Left lung (tissue), 10 donors: ENCODE data around the gene IRAK2. TPM values are rescaled to one million over a fixed set of nuclear protein-coding genes. Genes with fewer than 3 reads are reported as not detected.
"Not testable (repeated sequence)": the region's sequence is repeated elsewhere in the genome, so short reads cannot be mapped to it uniquely, and the experiment has no call there.

Source experiments
- ATAC-seq: fragments of 200-7000 bp; cut with Tn5 transposase; one replicate; pipeline ENCODE4 v1.9.1; 2020; ENCODE audit warnings: moderate library complexity
- DNase-seq, 4 donors: peaks; one replicate each; pipeline ENCODE4 v3.0.0-alpha.2; 2013 to 2020
- H3K27ac ChIP-seq, 2 donors: fragments of 200-600 bp; sonication (generic) in 1 of 2; one replicate each; pipeline versions ENCODE4 v1.5.0 to v1.8.0; 2020 to 2021
- H3K27me3 ChIP-seq, 2 donors: fragments of 200-600 bp; sonication (generic) in 1 of 2; one replicate each; pipeline versions ENCODE4 v1.5.0 to v1.8.0; 2020 to 2021
- H3K36me3 ChIP-seq, 2 donors: fragments of 200-600 bp; sonication (generic) in 1 of 2; one replicate each; pipeline versions ENCODE4 v1.5.0 to v1.8.0; 2020 to 2021
- H3K4me1 ChIP-seq, 2 donors: fragments of 200-600 bp; one replicate each; pipeline ENCODE4 v1.8.0; 2021
- H3K4me3 ChIP-seq, 2 donors: fragments of 200-600 bp; sonication (generic) in 1 of 2; one replicate each; pipeline versions ENCODE4 v1.5.0 to v1.8.0; 2020 to 2021; ENCODE audit warnings: mild to moderate bottlenecking in 1 of 2
- H3K9me3 ChIP-seq, 2 donors: fragments of 200-600 bp; sonication (generic) in 1 of 2; one replicate each; pipeline versions ENCODE4 v1.5.0 to v1.8.0; 2020 to 2021
- intact Hi-C, 2 donors: fragments of 100-400 bp; cut with DNase I; formaldehyde crosslinking; loops; one replicate each; pipeline versions ENCODE4 v1.11.2 to v1.14.2; 2022
- polyA plus RNA-seq, 6 donors: library from polyadenylated mRNA; unstranded; fragments of 120-200 nt; gene quantifications; one replicate each; pipeline ENCODE4 v1.2.1, GENCODE V29; 2013; ENCODE audit not compliant: insufficient read length in 6 of 6
- total RNA-seq, 2 donors: library from RNA; stranded (reverse); fragmentation: NEBNext Ultra II Directional; extraction: Animal tissue kit (Norgen Biotek cat#: 25700); gene quantifications; one replicate each; pipeline ENCODE4 v1.2.1, GENCODE V29; 2021
- TF ChIP-seq, protein P1 (sequence below), 2 donors: fragments of 200-600 bp; sonication (generic) in 1 of 2; IDR thresholded peaks; one replicate each; pipeline versions ENCODE4 v1.5.0 to v1.8.0; 2021; ENCODE audit warnings: antibody characterized with exemption in 2 of 2
- donor health status: DM: no; HTN: yes; CAD: no.
- donor health status: DM: no; HTN: no; CAD: no.

The IRAK2 gene
- total and polyA plus RNA-seq, 8 donors = 1.7 to 8.5 (median 2.5) TPM

DNA sequence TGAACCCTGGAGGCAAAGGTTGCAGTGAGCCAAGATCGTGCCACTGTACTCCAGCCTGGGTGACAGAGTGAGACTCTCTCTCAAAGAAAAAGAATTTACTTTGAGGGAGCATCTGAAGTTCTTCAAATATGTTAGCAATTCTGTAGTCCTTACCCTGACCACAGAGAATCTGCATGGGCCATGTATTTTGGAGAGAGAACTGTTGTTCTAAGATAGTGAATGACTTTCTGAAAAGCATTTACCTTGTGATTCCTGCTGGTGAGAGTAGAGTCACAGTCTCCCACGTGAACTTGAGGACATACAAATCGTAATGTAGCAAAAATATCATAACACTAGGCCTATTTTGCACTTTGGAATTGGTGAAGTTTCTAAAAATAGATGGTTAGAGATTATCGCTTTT, 45.3 kb upstream of the IRAK2 start:
- intact Hi-C loops = no loop called here
- Histone ChIP-seq H3K4me1 (peaks cover 4 to 44% of the 10 kb centered on the region in 2 donors), H3K27ac (no peak overlapping the region), H3K27me3 (no peaks in the 10 kb centered on the region), H3K4me3 (no peak overlapping the region), H3K36me3 (peaks cover 0 to 16% of the 10 kb centered on the region in 2 donors), H3K9me3 (no peaks in the 10 kb centered on the region)
- TF ChIP-seq, protein P1, sequence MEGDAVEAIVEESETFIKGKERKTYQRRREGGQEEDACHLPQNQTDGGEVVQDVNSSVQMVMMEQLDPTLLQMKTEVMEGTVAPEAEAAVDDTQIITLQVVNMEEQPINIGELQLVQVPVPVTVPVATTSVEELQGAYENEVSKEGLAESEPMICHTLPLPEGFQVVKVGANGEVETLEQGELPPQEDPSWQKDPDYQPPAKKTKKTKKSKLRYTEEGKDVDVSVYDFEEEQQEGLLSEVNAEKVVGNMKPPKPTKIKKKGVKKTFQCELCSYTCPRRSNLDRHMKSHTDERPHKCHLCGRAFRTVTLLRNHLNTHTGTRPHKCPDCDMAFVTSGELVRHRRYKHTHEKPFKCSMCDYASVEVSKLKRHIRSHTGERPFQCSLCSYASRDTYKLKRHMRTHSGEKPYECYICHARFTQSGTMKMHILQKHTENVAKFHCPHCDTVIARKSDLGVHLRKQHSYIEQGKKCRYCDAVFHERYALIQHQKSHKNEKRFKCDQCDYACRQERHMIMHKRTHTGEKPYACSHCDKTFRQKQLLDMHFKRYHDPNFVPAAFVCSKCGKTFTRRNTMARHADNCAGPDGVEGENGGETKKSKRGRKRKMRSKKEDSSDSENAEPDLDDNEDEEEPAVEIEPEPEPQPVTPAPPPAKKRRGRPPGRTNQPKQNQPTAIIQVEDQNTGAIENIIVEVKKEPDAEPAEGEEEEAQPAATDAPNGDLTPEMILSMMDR (IDR thresholded peaks at IDR 0.05) = no peak
- ATAC-seq (no peak), DNase-seq (no peak)

DNA sequence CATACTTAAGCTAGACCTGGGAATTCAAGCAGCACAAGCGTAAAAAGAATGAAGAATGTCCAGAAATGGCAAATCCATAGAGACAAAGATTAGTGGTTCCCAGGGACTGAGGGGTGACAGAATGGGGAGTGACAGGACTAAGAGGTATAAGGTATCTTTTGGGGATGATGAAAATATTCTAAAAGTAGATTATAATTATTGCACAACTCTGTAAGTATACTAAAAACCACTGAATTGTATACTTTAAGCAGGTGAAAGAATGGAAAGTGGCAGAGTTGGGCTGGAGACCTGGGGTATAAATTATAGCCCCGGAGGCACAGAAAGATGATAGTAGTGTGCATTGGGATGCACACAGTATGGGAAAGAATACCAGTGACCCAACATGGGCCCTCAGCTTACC, 43.7 kb upstream of the IRAK2 start:
- no peak overlapping the region for H3K27ac ChIP-seq
- H3K4me3 ChIP-seq = no peak overlapping the region
- TF ChIP-seq, protein P1 (IDR thresholded peaks at IDR 0.05) = no peak
- intact Hi-C loops = no loop called here
- ATAC-seq (no peak), DNase-seq (no peak)
- peaks cover 0 to 33% of the 10 kb centered on the region in 2 donors for H3K36me3 ChIP-seq
- no peaks in the 10 kb centered on the region for H3K27me3 ChIP-seq
- peaks cover 4 to 42% of the 10 kb centered on the region in 2 donors for H3K4me1 ChIP-seq
- H3K9me3 ChIP-seq = no peaks in the 10 kb centered on the region

DNA sequence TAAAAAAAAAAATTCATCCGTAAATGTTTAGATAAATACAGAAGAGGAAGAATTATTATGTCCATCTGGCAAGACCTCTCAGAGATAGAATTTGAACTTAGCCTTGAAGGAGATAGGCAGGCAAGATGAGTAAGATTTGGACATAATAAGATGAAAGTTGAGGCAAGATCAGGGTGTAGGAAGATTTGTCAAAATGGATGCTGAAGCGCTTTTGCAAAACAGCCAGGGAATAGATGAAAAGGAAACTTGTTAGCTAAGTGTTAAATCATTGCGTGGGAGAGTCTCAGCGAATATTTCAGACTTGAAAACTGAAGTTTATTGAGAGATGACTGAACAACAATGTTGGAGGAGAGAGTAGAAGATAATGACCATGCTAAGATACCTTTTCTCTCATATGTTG, 42.0 kb upstream of the IRAK2 start:
- Histone ChIP-seq H3K27me3 (no peaks in the 10 kb centered on the region), H3K4me1 (peaks cover 0 to 25% of the 10 kb centered on the region in 2 donors), H3K36me3 (peaks cover 0 to 50% of the 10 kb centered on the region in 2 donors), H3K9me3 (no peaks in the 10 kb centered on the region), H3K27ac (no peak overlapping the region), H3K4me3 (no peak overlapping the region)
- intact Hi-C loops = no loop called here
- no peak for ATAC-seq
- DNase-seq = no peak
- TF ChIP-seq, protein P1 (IDR thresholded peaks at IDR 0.05) = no peak

DNA sequence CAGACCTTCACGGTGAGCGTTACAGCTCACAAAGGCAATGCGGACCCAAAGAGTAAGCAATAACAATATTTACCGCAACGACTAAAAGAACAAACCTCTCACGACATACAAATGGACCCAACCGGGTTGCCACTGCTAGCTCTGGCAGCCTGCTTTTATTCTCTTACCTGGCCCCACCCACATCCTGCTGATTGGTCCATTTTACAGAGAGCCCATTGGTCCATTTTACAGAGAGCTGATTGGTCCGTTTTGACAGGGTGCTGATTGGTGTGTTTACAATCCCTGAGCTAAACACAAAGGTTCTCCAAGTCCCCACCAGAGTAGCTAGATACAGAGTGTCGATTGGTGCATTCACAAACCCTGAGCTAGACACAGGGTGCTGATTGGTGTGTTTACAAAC, 28.8 kb upstream of the IRAK2 start:
- DNase-seq, H3K9me3 ChIP-seq, H3K4me1 ChIP-seq, H3K36me3 ChIP-seq, H3K4me3 ChIP-seq, H3K27me3 ChIP-seq, ATAC-seq, H3K27ac ChIP-seq, intact Hi-C loops: not testable (repeated sequence)

DNA sequence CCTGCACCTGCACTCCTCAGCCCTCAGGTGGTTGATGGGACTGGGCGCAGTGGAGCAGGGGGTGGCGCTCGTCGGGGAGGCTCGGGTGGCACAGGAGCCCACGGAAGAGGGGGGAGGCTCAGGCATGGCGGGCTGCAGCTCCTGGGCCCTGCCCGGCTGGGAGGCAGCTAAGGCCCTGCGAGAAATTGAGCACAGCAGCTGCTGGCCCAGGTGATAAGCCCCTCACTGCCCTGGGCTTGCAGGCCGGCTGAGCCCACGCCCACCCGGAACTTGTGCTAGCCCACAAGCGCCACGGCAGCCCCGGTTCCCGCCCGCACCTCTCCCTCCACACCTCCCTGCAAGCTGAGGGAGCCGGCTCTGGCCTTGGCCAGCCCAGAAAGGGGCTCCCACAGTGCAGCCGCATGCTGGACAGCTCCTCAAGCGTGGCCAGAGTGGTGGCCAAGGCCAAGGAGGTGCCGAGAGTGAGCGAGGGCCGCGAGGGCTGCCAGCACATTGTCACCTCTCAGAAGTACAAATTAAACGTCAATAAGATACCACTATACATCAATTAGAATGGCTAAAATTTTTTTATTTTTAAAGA, 28.2 kb upstream of the IRAK2 start:
- H3K9me3 ChIP-seq = no peaks in the 10 kb centered on the region
- H3K4me1 ChIP-seq = peaks cover 0 to 4% of the 10 kb centered on the region in 2 donors
- no peak for ATAC-seq
- H3K36me3 ChIP-seq = no peaks in the 10 kb centered on the region
- no peak for DNase-seq
- intact Hi-C loops = no loop called here
- H3K4me3 ChIP-seq = no peak overlapping the region
- no peak overlapping the region for H3K27ac ChIP-seq
- TF ChIP-seq, protein P1 (IDR thresholded peaks at IDR 0.05) = no peak
- no peaks in the 10 kb centered on the region for H3K27me3 ChIP-seq

DNA sequence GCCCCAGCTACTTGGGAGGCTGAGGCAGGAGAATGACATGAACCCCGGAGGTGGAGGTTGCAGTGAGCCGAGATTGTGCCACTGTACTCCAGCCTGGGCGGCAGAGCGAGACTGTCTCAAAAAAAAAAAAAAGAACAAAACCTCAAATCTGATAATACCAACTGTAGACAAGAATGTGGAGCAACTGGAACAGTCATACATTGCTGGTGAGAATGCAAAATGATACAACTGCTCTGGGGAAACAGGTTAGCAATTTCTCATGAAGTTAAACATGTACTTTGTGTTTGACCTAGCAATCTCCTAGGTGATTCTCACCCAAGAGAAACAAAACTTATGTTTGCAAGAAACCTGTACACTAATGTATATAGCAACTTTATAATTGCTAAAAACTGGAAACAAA, 27.5 kb upstream of the IRAK2 start:
- no peak overlapping the region for H3K27ac ChIP-seq
- DNase-seq = no peak
- no peak for ATAC-seq
- no peaks in the 10 kb centered on the region for H3K27me3 ChIP-seq
- H3K4me3 ChIP-seq = no peak overlapping the region
- peaks cover 0 to 4% of the 10 kb centered on the region in 2 donors for H3K4me1 ChIP-seq
- TF ChIP-seq, protein P1 (IDR thresholded peaks at IDR 0.05) = no peak
- H3K9me3 ChIP-seq = no peaks in the 10 kb centered on the region
- intact Hi-C loops = no loop called here
- no peaks in the 10 kb centered on the region for H3K36me3 ChIP-seq
